NCI-H1048 (cell line): ENCODE measurements around the gene OR1F1.
"Not testable (repeated sequence)": the region's sequence is repeated elsewhere in the genome, so short reads cannot be mapped to it uniquely, and the experiment has no call there.

Experiments
- DNase-seq: peaks from one replicate; lab custom pipeline; 2025; lab: John Stamatoyannopoulos, UW

OR1F1 gene

GRCh38 chr16:3198334-3199072 is 10.5 kb downstream of the OR1F1 start:
- no peak for DNase-seq

GRCh38 chr16:3202903-3203539 is 15.0 kb downstream of the OR1F1 start:
- no peak for DNase-seq

GRCh38 chr16:3205939-3206338 is 17.9 kb downstream of the OR1F1 start:
- DNase-seq: not testable (repeated sequence)

- no peak for DNase-seq
These were observed 19.3 kb downstream of the OR1F1 start for GRCh38 chr16:3207086-3207953.

- no peak for DNase-seq
These were observed 24.0 kb downstream of the OR1F1 start for GRCh38 chr16:3212006-3212405.

- DNase-seq: no peak
These were observed 24.6 kb downstream of the OR1F1 start for GRCh38 chr16:3212567-3212966.

- DNase-seq: no peak
These were observed 27.0 kb downstream of the OR1F1 start for GRCh38 chr16:3214904-3215600.

GRCh38 chr16:3215601-3216262 is 27.7 kb downstream of the OR1F1 start:
- DNase-seq: no peak

- no peak for DNase-seq
These were observed 28.2 kb downstream of the OR1F1 start for GRCh38 chr16:3216263-3216640.

GRCh38 chr16:3220839-3221238 is 32.8 kb downstream of the OR1F1 start:
- no peak for DNase-seq

- no peak for DNase-seq
These were observed 36.0 kb downstream of the OR1F1 start for GRCh38 chr16:3223913-3224515.

GRCh38 chr16:3234543-3234856 is 46.5 kb downstream of the OR1F1 start:
- DNase-seq: no peak

- DNase-seq: peak; percentile 13
These were observed 47.0 kb downstream of the OR1F1 start, which contains the start of gene ZNF200 for GRCh38 chr16:3234857-3235561. ZNF200 (minus strand) TSS chr16:3235158; CDS start chr16:3233755, 1,403 bp downstream.

GRCh38 chr16:3235856-3236669 is 48.1 kb downstream of the OR1F1 start:
- DNase-seq: no peak

- no peak for DNase-seq
These were observed 53.8 kb downstream of the OR1F1 start for GRCh38 chr16:3241761-3242160.

GRCh38 chr16:3242709-3243108 is 54.7 kb downstream of the OR1F1 start:
- DNase-seq: no peak

- no peak for DNase-seq
These were observed 55.9 kb downstream of the OR1F1 start for GRCh38 chr16:3243882-3244281.

GRCh38 chr16:3246002-3246401 is 58.0 kb downstream of the OR1F1 start:
- DNase-seq: no peak

GRCh38 chr16:3246876-3247275 is 58.9 kb downstream of the OR1F1 start:
- DNase-seq: no peak

GRCh38 chr16:3248596-3248995 is 60.6 kb downstream of the OR1F1 start:
- DNase-seq: no peak
